Measurements from ENCODE around the gene SUMF1.

Gene SUMF1

GRCh38 chr3:4447295-4447999 is 19.6 kb downstream of the SUMF1 start:
- TF ChIP-seq USF1 (IDR thresholded peaks at IDR 0.05) (no peak), RAD21 (IDR thresholded peaks at IDR 0.05; ENCODE audit: low read depth) (no peak), FOXM1 (IDR thresholded peaks at IDR 0.05; ENCODE audit: borderline replicate concordance, low read depth) (no peak), TCF12 (IDR thresholded peaks at IDR 0.05; ENCODE audit: low read depth) (no peak), TAF1 (IDR thresholded peaks at IDR 0.05; ENCODE audit: low read depth) (no peak), TEAD4 (IDR thresholded peaks at IDR 0.05) (no peak), REST (IDR thresholded peaks at IDR 0.05; ENCODE audit: low read depth) (no peak), EP300 (IDR thresholded peaks at IDR 0.05; ENCODE audit: borderline replicate concordance) (no peak), CEBPB (IDR thresholded peaks at IDR 0.05) (no peak), YY1 (IDR thresholded peaks at IDR 0.05; ENCODE audit: low read depth) (no peak), NFIC (IDR thresholded peaks at IDR 0.05) (no peak), EGR1 (IDR thresholded peaks at IDR 0.05) (no peak), MAX (IDR thresholded peaks at IDR 0.05) (no peak), ZBTB7A (IDR thresholded peaks at IDR 0.05; ENCODE audit: low read depth) (no peak), CREB1 (IDR thresholded peaks at IDR 0.05; ENCODE audit: low read depth) (no peak)

GRCh38 chr3:4440951-4441350 is 26.1 kb downstream of the SUMF1 start:
- TF ChIP-seq YY1 (IDR thresholded peaks at IDR 0.05; ENCODE audit: low read depth) (no peak), MAX (IDR thresholded peaks at IDR 0.05) (no peak), TCF12 (IDR thresholded peaks at IDR 0.05; ENCODE audit: low read depth) (no peak), RAD21 (IDR thresholded peaks at IDR 0.05; ENCODE audit: low read depth) (no peak), CEBPB (IDR thresholded peaks at IDR 0.05) (no peak), EP300 (IDR thresholded peaks at IDR 0.05; ENCODE audit: borderline replicate concordance) (no peak), EGR1 (IDR thresholded peaks at IDR 0.05) (no peak), ZBTB7A (IDR thresholded peaks at IDR 0.05; ENCODE audit: low read depth) (no peak), USF1 (IDR thresholded peaks at IDR 0.05) (no peak), TAF1 (IDR thresholded peaks at IDR 0.05; ENCODE audit: low read depth) (no peak), FOXM1 (IDR thresholded peaks at IDR 0.05; ENCODE audit: borderline replicate concordance, low read depth) (no peak), TEAD4 (IDR thresholded peaks at IDR 0.05) (no peak), NFIC (IDR thresholded peaks at IDR 0.05) (no peak), CREB1 (IDR thresholded peaks at IDR 0.05; ENCODE audit: low read depth) (no peak), REST (IDR thresholded peaks at IDR 0.05; ENCODE audit: low read depth) (no peak)

GRCh38 chr3:4438296-4438695 is 28.8 kb downstream of the SUMF1 start:
- TF ChIP-seq CEBPB (IDR thresholded peaks at IDR 0.05) (no peak), EGR1 (IDR thresholded peaks at IDR 0.05) (no peak), EP300 (IDR thresholded peaks at IDR 0.05; ENCODE audit: borderline replicate concordance) (no peak), RAD21 (IDR thresholded peaks at IDR 0.05; ENCODE audit: low read depth) (no peak), YY1 (IDR thresholded peaks at IDR 0.05; ENCODE audit: low read depth) (no peak), REST (IDR thresholded peaks at IDR 0.05; ENCODE audit: low read depth) (no peak), USF1 (IDR thresholded peaks at IDR 0.05) (no peak), ZBTB7A (IDR thresholded peaks at IDR 0.05; ENCODE audit: low read depth) (no peak), TAF1 (IDR thresholded peaks at IDR 0.05; ENCODE audit: low read depth) (no peak), NFIC (IDR thresholded peaks at IDR 0.05) (no peak), FOXM1 (IDR thresholded peaks at IDR 0.05; ENCODE audit: borderline replicate concordance, low read depth) (no peak), TEAD4 (IDR thresholded peaks at IDR 0.05) (no peak), MAX (IDR thresholded peaks at IDR 0.05) (no peak)

Data from Ishikawa (cell line).